Measurements from ENCODE around the gene KANSL3.
A peak's percentile ranks its signal among the peaks of the same experiment; 100 is the strongest.
"Not testable (repeated sequence)": the region's sequence is repeated elsewhere in the genome, so short reads cannot be mapped to it uniquely, and the experiment has no call there.

Gene KANSL3

DNA sequence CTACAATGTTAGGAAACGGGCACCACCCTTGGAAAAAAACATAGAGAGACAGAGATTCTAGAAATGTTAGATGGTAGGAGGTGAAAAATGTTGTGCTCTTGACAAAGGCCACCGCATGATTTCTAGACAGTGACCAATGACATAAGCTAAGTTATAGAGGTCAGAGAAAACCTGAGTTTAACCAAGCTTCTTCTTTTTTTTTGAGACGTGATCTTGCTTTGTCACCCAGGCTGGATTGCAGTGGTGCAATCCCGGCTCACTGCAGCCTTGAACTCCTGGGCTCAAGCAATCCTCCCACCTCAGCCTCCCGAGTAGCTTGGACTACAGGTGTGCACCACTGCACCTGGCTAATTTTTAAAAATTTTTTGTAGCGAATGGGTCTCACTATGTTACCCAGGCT lies 17.4 kb upstream of the KANSL3 start:
- DNase-seq (ENCODE audit: extremely low read depth in 1 of 2, low read depth in 1 of 2), result no peak

DNA sequence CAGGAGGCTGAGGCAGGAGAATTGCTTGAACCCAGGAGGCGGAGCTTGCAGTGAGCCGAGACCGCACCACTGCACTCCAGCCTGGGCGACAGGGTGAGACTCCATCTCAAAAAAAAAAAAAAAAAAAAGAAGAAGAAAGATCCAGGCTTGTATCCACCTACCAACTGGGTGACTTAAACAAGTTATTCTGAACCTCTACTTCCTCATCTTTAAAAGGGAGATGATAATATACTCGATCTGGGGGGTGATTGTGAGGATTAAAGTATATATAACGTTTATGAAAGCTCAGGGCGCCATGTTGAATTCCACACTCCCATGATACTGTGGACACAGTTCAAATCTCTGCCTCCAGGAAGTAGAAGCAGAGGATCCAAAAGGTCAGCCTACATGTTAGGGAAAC lies 16.7 kb upstream of the KANSL3 start:
- not testable (repeated sequence) for DNase-seq (ENCODE audit: extremely low read depth in 1 of 2, low read depth in 1 of 2)

DNA sequence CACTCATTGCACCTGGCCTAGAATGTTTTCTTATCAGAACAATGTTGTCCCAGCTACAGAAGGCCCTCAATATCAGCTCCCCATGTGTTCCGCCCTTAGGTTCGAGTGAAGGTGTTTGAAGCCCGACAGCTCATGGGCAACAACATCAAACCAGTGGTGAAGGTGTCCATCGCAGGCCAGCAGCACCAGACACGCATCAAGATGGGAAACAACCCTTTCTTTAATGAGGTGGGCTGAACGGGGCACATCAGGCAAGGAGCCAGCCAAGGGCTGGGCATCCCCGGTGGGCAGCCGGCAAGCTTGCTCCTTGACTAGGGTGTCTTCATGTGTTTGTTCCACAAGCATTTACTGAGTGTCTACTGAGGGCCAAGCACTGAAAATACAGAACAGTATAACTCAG lies 13.7 kb upstream of the KANSL3 start:
- no peak for DNase-seq (ENCODE audit: extremely low read depth in 1 of 2, low read depth in 1 of 2)

DNA sequence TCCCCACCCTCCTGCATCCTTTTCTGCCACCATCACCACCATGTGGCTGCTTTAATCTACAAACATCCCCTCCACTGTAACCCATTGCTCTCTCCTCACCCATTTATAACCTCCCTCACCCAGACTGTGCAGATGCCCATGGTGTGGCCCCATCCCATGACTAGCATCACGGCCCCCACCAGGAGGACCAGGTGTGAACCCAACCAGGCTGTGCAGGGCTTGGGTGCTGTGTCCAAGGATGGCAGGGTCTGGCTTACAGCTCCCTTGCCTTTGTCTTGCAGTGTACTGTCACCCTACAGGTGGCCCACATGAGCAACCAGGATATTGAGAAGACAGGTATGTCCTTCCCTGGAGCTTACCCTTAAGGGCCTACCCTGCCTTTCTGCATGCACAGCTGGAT lies 11.2 kb upstream of the KANSL3 start:
- DNase-seq (ENCODE audit: extremely low read depth in 1 of 2, low read depth in 1 of 2), result no peak

DNA sequence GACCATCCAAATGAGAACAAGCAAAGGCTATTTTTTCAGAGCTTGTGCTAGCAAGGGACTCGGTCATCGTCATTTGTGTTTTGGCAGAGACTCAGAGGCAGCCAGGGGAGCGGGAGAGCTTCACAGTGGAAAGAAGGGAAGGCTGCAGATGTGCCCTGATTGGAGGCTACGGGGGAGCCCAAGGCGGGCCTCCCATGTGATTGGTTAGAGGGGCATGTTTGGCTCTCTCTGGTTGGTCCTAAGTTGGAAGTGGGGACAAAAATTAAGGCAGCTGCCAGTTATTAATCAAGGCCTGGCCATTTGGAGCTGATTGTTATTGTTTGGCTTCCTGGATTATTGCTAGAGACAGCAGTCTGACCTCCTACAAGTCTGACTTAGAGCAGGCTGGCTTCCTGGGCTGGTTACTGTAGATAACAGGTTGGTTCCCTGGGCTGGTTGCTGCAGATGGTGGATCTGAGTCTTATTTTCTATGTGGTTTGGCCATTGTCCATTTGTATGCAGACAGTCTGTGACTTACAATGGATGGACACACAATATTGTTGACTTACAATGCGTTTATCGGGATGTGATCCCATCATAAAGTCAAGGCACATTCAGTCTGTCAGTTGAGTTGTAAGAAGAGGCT lies 10.3 kb upstream of the KANSL3 start:
- no peak for DNase-seq (ENCODE audit: extremely low read depth in 1 of 2, low read depth in 1 of 2)

DNA sequence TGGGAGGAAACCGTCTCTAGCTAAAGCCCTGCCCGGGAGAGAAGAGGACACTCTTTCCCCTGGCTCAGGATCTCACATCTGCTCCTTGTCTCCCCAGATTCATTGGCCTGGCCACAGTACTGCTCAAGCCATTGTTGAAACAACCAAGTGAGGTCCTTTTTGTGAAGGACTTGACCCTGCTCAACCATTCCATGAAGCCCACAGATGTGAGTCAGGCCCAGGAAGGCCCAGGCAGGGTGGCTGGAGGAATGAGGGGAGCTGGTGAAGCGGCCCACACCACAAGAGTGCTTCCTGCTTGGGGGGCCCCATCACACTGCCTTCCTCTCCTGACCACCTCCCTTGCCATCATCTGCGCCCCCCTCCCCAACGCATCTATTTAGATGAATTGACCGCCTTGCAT lies 9.6 kb upstream of the KANSL3 start:
- no peak for DNase-seq (ENCODE audit: extremely low read depth in 1 of 2, low read depth in 1 of 2)

DNA sequence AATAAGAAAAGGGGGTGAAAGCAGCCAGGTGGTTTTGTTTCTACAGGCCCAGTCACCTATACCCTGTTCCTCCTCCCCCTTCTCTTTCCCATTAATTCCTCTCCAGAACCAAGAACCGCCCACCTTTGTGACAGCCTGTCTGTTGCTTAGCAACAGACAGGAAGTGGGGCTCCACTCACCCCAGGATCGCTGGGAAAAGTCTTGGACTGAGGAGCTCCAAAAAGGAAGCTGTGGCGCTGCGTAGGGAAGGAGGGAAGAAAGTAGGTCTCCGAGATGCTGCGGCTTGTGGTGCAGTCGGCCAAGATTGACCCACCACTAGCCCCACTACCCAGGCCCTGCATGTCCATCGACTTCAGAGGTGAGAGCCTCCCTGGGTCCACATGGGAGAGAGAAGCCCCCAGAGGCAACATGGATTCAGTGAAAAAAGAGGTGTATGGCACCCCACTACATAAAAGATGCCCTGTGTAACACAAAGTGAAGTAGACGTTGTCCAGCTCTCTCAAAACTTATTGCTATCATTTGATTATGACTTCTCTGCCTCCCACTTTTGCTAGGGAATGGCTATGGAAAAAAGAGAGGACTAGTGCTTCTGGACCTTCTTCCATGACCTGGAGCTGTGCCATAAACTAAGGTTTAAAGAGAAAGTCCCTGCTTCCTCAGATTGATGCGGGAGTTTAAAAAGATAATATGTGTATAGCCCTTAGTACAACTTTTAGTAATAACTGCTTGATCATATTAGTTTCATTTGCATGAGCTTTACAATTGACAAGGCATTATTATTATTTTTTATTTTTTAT lies 4.7 kb upstream of the KANSL3 start, which contains the start of gene FER1L5:
Gene FER1L5, plus strand, starts transcription at position 201 of the 797 bp plus-strand sequence. Its CDS starts 73 bp downstream, at position 274.
- no peak for DNase-seq (ENCODE audit: extremely low read depth in 1 of 2, low read depth in 1 of 2)

DNA sequence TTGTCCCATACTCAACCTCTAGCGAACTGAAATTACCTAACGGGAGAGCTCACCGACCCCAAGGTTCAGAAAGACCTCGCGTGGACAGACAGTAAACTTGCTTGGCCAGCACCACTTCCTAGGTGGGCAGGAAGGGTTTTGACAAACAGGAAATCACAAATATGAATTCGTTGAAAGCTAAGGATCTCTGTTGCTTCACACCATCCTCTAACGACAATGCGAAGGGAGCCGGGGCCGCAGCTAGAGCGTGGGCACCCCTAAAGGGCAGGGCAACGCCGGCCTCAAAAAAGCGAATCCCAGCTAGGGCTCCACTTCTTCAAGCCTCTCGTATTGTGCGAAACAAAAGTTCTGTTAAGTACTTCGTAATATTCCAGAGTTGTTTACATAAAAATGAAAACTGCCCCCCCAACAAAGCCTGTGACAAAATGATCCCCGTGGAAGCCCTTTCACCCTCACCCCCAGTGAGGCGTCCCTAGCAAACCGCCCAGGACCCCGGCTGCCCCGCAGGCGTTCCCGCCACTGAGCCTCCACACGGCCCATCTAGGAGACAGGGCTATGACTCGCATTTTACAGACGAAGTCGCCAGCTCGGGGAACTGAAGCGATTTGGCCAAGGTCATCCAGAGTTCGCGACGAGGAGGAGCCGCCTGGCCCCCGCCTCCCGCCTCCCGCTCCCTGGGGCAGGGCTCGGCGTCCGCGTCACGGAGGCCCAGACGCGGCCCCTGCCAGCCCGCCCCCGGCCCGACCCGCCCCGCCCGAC lies 548 bp downstream of the KANSL3 start:
- DNase-seq (ENCODE audit: extremely low read depth in 1 of 2, low read depth in 1 of 2), result peak; percentile 66 to 82

DNA sequence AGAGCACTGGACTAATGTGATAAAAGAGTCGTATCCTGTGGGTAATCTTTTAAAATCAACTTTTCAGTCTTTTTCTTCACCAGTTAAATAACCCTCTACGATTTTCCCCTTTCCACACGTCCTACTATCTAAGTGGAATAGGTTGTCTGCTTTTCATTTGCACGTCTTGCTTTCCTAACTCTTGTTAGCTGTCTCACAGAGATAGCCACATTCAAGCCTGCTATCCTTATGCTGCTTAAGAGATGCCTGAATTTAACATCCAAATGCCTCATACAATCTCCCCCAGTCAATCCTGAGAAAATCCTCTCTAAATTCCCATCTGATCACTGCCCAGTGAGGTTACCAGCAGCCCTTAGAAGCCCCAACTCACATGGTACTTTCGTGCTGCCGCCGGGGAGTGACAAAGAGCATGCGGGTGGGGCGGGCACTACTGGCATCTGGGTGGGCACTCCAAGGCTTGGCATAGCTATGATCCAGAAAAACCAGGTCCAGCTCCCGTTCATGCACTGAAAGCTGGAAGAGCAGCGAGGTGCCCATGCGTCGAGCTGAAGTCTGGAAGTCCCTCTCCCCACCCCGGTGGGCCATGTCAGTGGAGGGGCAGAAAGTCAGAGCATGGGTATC lies 1.5 kb downstream of the KANSL3 start:
- DNase-seq (ENCODE audit: extremely low read depth in 1 of 2, low read depth in 1 of 2), result no peak

DNA sequence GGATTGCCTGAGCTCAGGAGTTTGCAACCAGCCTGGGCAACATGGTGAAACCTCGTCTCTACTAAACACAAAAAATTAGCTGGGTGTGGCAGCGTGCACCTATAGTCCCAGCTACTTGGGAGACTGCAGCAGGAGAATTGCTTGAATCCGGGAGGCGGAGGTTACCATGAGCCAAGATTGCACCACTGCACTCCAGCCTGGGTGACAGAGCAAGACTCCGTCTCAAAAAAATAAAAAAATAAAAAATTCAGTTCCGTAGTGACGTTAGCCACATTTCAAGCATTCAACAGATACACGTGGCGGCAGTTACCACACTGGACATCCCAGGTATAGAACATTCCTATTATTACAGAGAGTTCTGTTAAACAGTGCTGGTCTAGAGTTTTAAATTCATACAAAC lies 4.5 kb downstream of the KANSL3 start:
- DNase-seq (ENCODE audit: extremely low read depth in 1 of 2, low read depth in 1 of 2), result no peak

DNA sequence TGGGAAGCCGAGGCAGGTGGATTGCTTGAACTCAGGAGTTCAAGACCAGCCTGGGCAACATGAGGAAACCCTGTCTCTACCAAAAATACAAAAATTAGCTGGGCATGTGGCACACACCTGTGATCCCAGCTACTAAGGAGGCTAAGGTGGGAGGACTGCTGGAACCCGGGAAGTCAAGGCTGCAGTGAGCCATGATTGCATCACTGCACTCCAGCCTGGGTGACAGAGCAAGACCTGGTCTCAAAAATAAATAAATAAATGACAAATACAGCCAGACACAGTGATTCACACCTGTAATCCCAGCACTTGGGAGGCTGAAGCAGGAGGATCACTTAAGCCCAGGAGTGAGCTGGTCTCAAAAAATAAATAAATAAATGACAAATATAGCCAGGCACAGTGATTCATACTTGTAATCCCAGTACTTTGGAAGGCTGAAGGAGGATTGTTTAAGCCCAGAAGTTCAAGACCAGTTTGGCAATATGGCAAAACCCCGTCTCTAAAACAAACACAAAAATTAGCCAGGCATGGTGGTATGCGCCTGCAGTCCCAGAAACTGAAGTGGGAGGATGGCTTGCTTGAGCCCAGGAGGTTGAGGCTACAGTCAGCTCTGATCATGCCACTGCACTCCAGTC lies 6.2 kb downstream of the KANSL3 start:
- DNase-seq (ENCODE audit: extremely low read depth in 1 of 2, low read depth in 1 of 2), result no peak

DNA sequence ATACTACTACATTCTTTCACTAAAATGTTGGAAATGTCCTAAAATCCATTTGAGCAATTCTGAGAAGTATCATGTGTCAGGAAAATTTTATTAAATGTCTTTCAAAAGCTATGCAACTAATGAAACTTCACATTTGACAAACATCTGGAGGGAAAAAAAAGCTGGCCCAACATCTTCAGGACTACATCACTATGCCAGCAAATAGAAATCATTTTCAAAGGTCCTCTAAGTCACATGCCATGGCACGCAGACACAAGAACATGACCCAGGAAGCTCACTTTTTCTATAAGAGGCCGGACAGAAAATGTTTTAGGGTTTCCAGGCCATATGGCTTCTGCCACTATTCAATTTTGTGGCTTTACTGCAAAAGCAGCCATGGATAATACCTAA lies 11.6 kb downstream of the KANSL3 start:
- DNase-seq (ENCODE audit: extremely low read depth in 1 of 2, low read depth in 1 of 2), result no peak

DNA sequence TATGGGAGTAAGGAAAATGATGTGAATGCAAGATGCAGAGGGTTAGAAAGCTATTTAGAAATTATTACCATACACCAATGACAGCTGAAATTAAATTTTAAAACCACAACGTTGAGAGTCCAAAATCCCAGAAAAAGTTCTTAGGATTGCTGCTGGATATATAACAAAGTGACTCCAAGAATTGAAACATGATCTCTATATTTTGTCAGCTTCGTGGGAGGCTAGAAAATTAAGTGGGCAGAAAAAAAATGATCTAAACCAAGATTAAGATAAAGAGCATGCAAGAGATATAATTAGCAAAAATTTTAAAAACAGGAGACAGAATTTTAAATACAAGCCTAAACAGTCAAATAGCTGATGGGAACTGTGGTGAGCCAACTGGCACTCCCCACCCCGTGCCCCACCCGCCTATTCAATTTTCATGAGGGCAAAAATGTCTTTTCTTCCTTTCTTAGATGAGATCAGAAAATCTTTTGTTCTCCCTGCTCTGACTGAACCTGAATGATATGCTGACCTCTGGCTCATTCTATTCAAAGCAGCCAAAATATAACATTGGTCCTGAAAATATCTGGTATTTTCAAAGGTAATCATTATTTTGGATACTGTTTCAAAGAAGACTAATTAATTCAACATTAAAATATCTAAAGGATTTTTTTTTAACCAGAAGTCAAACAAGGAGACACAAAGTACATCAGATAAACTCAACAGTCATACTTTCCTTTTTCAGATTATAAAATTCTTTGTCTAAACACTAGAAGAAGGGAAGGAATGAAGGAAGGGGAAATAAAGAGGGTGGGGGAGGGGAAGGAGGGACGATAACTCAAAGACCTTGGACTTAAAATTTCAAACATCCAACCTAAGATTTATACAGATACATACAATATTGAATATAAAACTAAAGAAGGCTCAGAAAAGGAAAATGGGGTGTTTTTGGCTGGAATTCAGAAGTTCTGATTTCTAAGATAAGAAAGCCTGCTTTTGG lies 12.2 kb downstream of the KANSL3 start:
- DNase-seq (ENCODE audit: extremely low read depth in 1 of 2, low read depth in 1 of 2), result no peak

DNA sequence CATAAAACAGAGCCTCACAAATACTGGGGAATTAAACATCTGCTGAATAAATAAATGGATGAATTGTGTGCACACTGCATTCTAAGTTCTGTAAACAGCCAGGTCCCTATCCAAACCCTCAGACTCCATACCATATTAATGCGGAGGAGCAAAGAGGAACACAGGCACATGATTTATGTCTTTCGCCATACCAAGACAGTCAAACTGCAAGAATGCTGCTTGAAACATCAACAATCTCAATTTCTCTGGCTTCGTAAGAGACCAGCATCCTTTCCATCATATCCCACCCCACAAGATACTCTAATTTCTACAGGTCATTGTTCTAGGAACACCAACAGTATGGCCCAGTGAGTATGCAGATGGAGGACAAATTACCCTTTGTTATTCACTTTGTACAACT lies 15.0 kb downstream of the KANSL3 start:
- no peak for DNase-seq (ENCODE audit: extremely low read depth in 1 of 2, low read depth in 1 of 2)

DNA sequence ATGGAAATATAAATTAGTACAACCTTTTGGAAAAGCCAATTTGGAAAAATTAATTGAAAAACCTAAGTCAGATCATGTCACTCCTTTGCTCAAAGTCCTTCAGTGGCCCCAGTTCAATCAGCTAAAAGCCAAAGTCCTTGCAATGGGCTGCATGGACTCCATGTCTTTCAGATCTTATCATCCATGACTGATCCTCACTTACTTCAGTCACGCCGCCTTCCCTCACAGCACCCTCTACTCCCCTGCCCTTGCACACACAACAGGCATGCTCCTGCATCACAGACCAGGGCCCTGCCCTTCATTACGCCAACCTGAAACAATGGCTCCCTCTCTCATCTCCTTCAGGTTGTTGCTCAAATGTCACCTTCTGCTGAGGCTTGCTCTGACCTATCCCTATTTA lies 15.6 kb downstream of the KANSL3 start:
- DNase-seq (ENCODE audit: extremely low read depth in 1 of 2, low read depth in 1 of 2), result no peak

DNA sequence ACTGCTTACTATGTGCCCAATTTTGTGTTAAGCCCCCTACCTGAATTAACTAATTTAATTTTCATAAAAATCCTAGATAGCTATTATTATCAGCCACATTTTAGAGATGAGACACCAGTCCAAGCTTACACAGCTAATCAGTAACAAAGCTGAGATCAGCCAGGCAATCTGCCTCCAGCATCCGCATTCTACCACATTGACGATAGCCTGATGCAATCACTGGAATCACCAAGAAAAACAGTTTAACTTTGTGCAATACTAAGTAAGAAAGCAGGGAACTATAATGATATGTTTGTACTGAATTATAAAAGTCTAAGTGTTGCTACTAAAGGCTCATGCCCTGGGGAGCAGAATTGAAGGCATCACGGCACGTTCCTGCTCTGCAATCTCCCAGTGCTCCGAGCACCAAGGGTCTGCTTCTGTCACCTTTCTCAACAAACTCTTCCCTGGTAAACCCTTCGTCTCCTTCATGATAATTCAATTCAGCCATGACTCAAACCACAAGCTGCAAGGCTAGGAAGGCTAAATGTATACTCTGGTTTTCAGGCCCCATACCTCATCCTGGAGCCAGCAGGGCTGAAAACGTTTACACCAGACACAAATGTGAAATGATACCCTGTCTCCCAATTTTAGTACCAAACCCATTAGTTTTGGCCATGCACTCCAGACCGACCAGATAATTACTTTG lies 19.4 kb downstream of the KANSL3 start:
- DNase-seq (ENCODE audit: extremely low read depth in 1 of 2, low read depth in 1 of 2), result no peak

DNA sequence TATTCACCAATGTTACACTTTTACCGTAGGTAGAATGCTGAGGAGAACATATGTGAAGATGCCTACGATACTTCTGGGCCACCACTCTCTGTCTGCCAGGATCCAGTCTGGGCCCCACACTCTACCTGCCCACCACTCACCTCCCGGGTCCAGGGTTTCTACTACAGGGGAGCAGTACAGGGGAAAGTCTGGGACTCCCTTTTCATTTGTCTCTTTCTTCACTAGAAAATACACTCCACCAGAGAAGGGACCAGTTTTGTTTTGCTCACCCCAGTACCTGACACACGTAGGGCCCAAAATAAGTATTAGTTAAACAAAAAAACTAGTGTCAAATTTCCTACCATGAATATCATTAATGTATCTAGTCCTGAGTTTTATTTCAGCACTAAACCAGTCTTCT lies 21.1 kb downstream of the KANSL3 start:
- DNase-seq (ENCODE audit: extremely low read depth in 1 of 2, low read depth in 1 of 2), result no peak

DNA sequence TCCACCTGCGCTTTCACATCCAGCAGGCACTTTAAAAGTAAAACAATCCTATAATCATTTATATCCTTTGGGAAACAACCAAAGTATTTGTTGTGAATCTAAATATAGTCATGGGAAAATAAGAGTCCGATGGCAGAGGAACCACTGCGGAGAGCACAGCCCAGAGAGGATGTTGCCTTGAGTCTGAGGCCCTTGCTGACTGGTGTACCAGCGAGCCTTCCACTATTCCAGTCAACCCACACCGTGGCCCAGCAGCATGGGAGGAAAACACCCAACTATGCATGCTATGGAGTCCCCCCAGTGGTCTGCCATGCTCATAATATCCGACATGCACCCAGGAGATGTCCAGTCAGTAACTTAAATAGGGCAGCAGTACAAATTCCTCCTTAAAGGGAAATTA lies 21.6 kb downstream of the KANSL3 start:
- no peak for DNase-seq (ENCODE audit: extremely low read depth in 1 of 2, low read depth in 1 of 2)

DNA sequence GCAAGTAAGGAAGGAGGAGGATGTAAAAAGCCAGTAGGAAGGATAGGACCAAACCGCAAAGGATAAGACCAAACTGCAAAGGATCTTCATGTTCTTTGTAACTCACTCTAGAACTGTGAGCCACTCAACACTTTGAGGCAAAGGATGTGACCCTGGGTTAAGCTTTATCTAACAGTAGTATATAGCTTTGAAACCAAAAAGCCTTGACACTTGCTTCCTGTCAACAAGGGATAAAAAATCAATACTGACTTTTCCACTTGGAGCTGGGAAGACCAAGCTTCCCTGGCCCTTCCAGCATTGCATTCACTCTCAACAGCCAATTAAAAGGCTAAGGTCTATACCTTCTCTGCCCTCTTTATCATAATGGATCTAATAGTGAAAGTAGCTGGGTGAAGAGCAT lies 22.0 kb downstream of the KANSL3 start:
- no peak for DNase-seq (ENCODE audit: extremely low read depth in 1 of 2, low read depth in 1 of 2)
